ENCODE results near the gene ZBED6.

The ZBED6 gene

GRCh38 chr1:203840208-203840808, 44.9 kb downstream of the ZBED6 start:
- no peak for DNase-seq (ENCODE audit: low read depth)

- DNase-seq (ENCODE audit: low read depth): no peak
Observed at GRCh38 chr1:203842559-203842876, 47.1 kb downstream of the ZBED6 start.

- no peak for DNase-seq (ENCODE audit: low read depth)
Observed at GRCh38 chr1:203843435-203843834, 48.0 kb downstream of the ZBED6 start.
